Prostate gland (tissue), 2 donors: Measurements from ENCODE around the gene GNA12.

Experiments used
- CTCF ChIP-seq, 4 experiments: fragments of 200-600 bp in 2 of 4; fragments of 450-650 bp in 2 of 4; sonication (generic) in 2 of 4; IDR thresholded peaks; 1 replicate in 3 of 4; 2 replicates in 1 of 4; pipeline ENCODE4 v1.5.1; 2016 to 2019; ENCODE audit warnings: antibody characterized with exemption in 4 of 4, mild to moderate bottlenecking in 2 of 4, moderate library complexity in 2 of 4
- POLR2AphosphoS5 ChIP-seq: sonication (generic); formaldehyde crosslinking; IDR thresholded peaks from one replicate; pipeline ENCODE4 v1.6.1; 2017; ENCODE audit warnings: antibody characterized with exemption

GRCh38 chr7:2781636-2782035 lies 62.5 kb downstream of the GNA12 start:
- TF ChIP-seq POLR2AphosphoS5 (no peak), CTCF (IDR thresholded peaks at IDR 0.05) (no peak)
